ENCODE measurements around the gene NAV3. TPM values are rescaled to one million over a fixed set of nuclear protein-coding genes. Genes with fewer than 3 reads are reported as not detected.

NAV3 gene
- total and polyA plus RNA-seq, 2 donors (not counting 1 experiment from before 2014, with no cell fraction given), result not detected

DNA sequence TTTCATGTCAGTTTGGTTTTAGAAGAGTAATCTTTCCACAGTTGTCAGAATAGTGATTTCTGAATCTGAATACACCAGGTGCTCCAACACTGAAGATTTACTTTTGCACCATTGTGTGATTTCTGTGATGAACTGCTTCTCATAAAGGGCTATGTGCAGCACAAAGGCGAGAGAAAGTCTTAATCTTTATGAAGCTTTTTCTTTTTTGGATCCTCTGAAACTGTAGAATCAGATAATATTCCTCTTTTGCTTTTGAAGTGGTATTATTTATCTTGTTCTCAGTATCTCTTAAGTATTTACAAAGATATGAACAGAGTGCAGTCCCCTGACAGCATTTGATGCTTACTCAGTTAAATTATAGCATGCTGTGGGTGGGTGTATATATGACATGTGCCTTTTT, 207.8 kb downstream of the NAV3 start:
- DNase-seq (no peak), ATAC-seq (ENCODE audit: low read depth) (no peak)
- H3K4me1 Mint-ChIP-seq, result no peaks in the 10 kb centered on the region
- H3K27me3 Mint-ChIP-seq, result no peaks in the 10 kb centered on the region
- H3K4me3 ChIP-seq (ENCODE audit: control extremely low read depth in 1 of 5, extremely low read depth in 1 of 5, insufficient read depth in 1 of 5, low read depth in 2 of 5, low read length in 4 of 5), result no peak overlapping the region
- no CpG with 5 or more reads among the region's 1 CpG for WGBS (ENCODE audit: insufficient coverage)
- H3K4me3 Mint-ChIP-seq, result no peak overlapping the region
- intact Hi-C loops (cut with micrococcal nuclease), result no loop called here
- POLR2A ChIA-PET, result no interaction called here
- no peaks in the 10 kb centered on the region for H3K36me3 ChIP-seq (replicated peaks in 1 of 2; ENCODE audit: control extremely low read depth in 1 of 2, control insufficient read depth in 1 of 2, extremely low read depth in 1 of 2, insufficient read depth in 2 of 2, low read length in 1 of 2)
- H3K27ac ChIP-seq (ENCODE audit: low read length in 2 of 2), result no peak overlapping the region
- H4K20me1 ChIP-seq (ENCODE audit: control insufficient read depth, insufficient read depth, low read length, poor library complexity, severe bottlenecking), result no peaks in the 10 kb centered on the region
- H3K9ac ChIP-seq (ENCODE audit: low read length), result no peak overlapping the region
- CTCF ChIA-PET, result no interaction called here
- no peak overlapping the region for H3K27ac Mint-ChIP-seq
- no peak overlapping the region for H2AFZ ChIP-seq (ENCODE audit: insufficient read depth, low read depth, low read length, poor library complexity, severe bottlenecking)
- no peaks in the 10 kb centered on the region for H3K9me3 Mint-ChIP-seq (ENCODE audit: insufficient read depth)
- TF ChIP-seq, protein P1, sequence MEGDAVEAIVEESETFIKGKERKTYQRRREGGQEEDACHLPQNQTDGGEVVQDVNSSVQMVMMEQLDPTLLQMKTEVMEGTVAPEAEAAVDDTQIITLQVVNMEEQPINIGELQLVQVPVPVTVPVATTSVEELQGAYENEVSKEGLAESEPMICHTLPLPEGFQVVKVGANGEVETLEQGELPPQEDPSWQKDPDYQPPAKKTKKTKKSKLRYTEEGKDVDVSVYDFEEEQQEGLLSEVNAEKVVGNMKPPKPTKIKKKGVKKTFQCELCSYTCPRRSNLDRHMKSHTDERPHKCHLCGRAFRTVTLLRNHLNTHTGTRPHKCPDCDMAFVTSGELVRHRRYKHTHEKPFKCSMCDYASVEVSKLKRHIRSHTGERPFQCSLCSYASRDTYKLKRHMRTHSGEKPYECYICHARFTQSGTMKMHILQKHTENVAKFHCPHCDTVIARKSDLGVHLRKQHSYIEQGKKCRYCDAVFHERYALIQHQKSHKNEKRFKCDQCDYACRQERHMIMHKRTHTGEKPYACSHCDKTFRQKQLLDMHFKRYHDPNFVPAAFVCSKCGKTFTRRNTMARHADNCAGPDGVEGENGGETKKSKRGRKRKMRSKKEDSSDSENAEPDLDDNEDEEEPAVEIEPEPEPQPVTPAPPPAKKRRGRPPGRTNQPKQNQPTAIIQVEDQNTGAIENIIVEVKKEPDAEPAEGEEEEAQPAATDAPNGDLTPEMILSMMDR (IDR thresholded peaks at IDR 0.05), result no peak
- TF ChIP-seq EZH2 (IDR thresholded peaks at IDR 0.05; ENCODE audit: borderline replicate concordance, insufficient read depth, low read depth, low read length, poor library complexity, severe bottlenecking), result no peak
- H3K9me3 ChIP-seq (ENCODE audit: control extremely low read depth in 1 of 3, control insufficient read depth in 2 of 3, insufficient read depth in 1 of 3, low read length in 2 of 3), result no peaks in the 10 kb centered on the region
- no peaks in the 10 kb centered on the region for H3K79me2 ChIP-seq (ENCODE audit: control insufficient read depth, insufficient read depth, low read length)
- no peak overlapping the region for H3K4me2 ChIP-seq (replicated peaks; ENCODE audit: low read depth, low read length, poor library complexity, severe bottlenecking)
- H3K27me3 ChIP-seq (replicated peaks in 1 of 4; ENCODE audit: control extremely low read depth in 1 of 4, control insufficient read depth in 3 of 4, insufficient read depth in 4 of 4, low read length in 3 of 4), result no peaks in the 10 kb centered on the region
- no peaks in the 10 kb centered on the region for H3K4me1 ChIP-seq (ENCODE audit: control insufficient read depth in 2 of 2, insufficient read depth in 2 of 2, low read length in 2 of 2)

DNA sequence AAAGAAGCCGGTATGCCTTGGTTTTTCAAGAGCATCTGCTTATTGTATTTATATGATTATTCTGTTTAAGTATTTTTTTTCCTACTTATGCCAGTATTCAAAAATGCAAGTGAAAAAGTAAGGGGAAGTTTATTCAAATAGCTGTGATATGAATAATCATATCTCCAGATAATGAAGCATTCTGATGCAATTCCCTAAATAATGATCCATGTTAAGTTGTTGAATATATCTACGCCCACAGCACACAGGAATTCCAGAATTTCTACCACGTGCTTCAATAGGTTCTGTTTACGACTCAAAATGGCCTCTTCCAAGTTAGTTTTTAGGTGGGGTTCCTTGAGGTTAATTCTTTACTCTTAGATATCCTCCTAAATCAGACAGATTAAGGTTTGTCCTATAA, 208.3 kb downstream of the NAV3 start:
- POLR2A ChIA-PET, result no interaction called here
- Histone ChIP-seq H3K4me1 (ENCODE audit: control insufficient read depth in 2 of 2, insufficient read depth in 2 of 2, low read length in 2 of 2) (no peaks in the 10 kb centered on the region), H3K36me3 (replicated peaks in 1 of 2; ENCODE audit: control extremely low read depth in 1 of 2, control insufficient read depth in 1 of 2, extremely low read depth in 1 of 2, insufficient read depth in 2 of 2, low read length in 1 of 2) (no peaks in the 10 kb centered on the region), H3K4me3 (ENCODE audit: control extremely low read depth in 1 of 5, extremely low read depth in 1 of 5, insufficient read depth in 1 of 5, low read depth in 2 of 5, low read length in 4 of 5) (no peak overlapping the region), H3K27me3 (replicated peaks in 1 of 4; ENCODE audit: control extremely low read depth in 1 of 4, control insufficient read depth in 3 of 4, insufficient read depth in 4 of 4, low read length in 3 of 4) (no peaks in the 10 kb centered on the region), H3K9me3 (ENCODE audit: control extremely low read depth in 1 of 3, control insufficient read depth in 2 of 3, insufficient read depth in 1 of 3, low read length in 2 of 3) (no peaks in the 10 kb centered on the region), H3K9ac (ENCODE audit: low read length) (no peak overlapping the region), H3K27ac (ENCODE audit: low read length in 2 of 2) (no peak overlapping the region), H3K4me2 (replicated peaks; ENCODE audit: low read depth, low read length, poor library complexity, severe bottlenecking) (no peak overlapping the region), H4K20me1 (ENCODE audit: control insufficient read depth, insufficient read depth, low read length, poor library complexity, severe bottlenecking) (no peaks in the 10 kb centered on the region), H2AFZ (ENCODE audit: insufficient read depth, low read depth, low read length, poor library complexity, severe bottlenecking) (no peak overlapping the region), H3K79me2 (ENCODE audit: control insufficient read depth, insufficient read depth, low read length) (no peaks in the 10 kb centered on the region)
- CTCF ChIA-PET, result no interaction called here
- Mint-ChIP-seq H3K4me1 (no peaks in the 10 kb centered on the region), H3K27ac (no peak overlapping the region), H3K9me3 (ENCODE audit: insufficient read depth) (no peaks in the 10 kb centered on the region), H3K4me3 (no peak overlapping the region), H3K27me3 (no peaks in the 10 kb centered on the region)
- no peak for DNase-seq
- ATAC-seq (ENCODE audit: low read depth), result no peak
- intact Hi-C loops (cut with micrococcal nuclease), result no loop called here
- WGBS (ENCODE audit: insufficient coverage), result no CpG with 5 or more reads among the region's 4 CpGs
- TF ChIP-seq EZH2 (IDR thresholded peaks at IDR 0.05; ENCODE audit: borderline replicate concordance, insufficient read depth, low read depth, low read length, poor library complexity, severe bottlenecking), result no peak
- TF ChIP-seq, protein P1 (IDR thresholded peaks at IDR 0.05), result no peak
